Suprapubic skin (tissue), 4 donors: ENCODE measurements around the gene SEC24D.

Source experiments
- CTCF ChIP-seq, 2 donors: fragments of 200-600 bp in 1 of 2; fragments of 450-650 bp in 1 of 2; sonication (generic) in 1 of 2; IDR thresholded peaks; one replicate each; pipeline ENCODE4 v1.5.1; 2016 to 2019; ENCODE audit warnings: antibody characterized with exemption in 2 of 2, mild to moderate bottlenecking in 1 of 2, moderate library complexity in 1 of 2
- EP300 ChIP-seq: sonication (generic); formaldehyde crosslinking; IDR thresholded peaks from one replicate; pipeline ENCODE4 v1.6.1; 2017; ENCODE audit warnings: antibody characterized with exemption
- POLR2AphosphoS5 ChIP-seq, 3 donors: sonication (generic); formaldehyde crosslinking; IDR thresholded peaks; one replicate each; pipeline ENCODE4 v1.6.1; 2017; ENCODE audit warnings: antibody characterized with exemption in 3 of 3

- TF ChIP-seq EP300 (no peak), POLR2AphosphoS5 (IDR thresholded peaks at IDR 0.05) (no peak), CTCF (IDR thresholded peaks at IDR 0.05) (no peak)
Measured at GRCh38 chr4:118762730-118763477, 73.0 kb downstream of the SEC24D start.
